ENCODE results near the gene FBXL19. TPM values are rescaled to one million over a fixed set of nuclear protein-coding genes. Genes with fewer than 3 reads are reported as not detected.

The FBXL19 gene
- 66.9 TPM for total RNA-seq

GRCh38 chr16:30923554-30924075 lies at the start of gene FBXL19:
Gene FBXL19 (plus strand): TSS chr16:30923572. CDS start chr16:30925755, 2,183 bp downstream.
- DNase-seq (ENCODE audit: low spot score in 2 of 2), result peak in 1 of 2 donors; percentile 79
- Histone ChIP-seq H3K4me3 (peak within 1 kb of the TSS; percentile 71 to 82), H3K4me1 (peaks cover 3 to 4% of the 10 kb centered on the region in 2 donors), H3K36me3 (peaks cover 0 to 2% of the 10 kb centered on the region in 2 donors), H3K27me3 (no peaks in the 10 kb centered on the region), H3K27ac (peak within 1 kb of the TSS; percentile 95 to 97), H3K9me3 (no peaks in the 10 kb centered on the region)
- intact Hi-C loops (cut with DNase I), result loop anchor here (1.0 to 2.0 kb wide), 4 partner anchors 17 to 273 kb away; partner anchors contain the start of genes ORAI3, PRR14 and SETD1A
- TF ChIP-seq, protein P1, sequence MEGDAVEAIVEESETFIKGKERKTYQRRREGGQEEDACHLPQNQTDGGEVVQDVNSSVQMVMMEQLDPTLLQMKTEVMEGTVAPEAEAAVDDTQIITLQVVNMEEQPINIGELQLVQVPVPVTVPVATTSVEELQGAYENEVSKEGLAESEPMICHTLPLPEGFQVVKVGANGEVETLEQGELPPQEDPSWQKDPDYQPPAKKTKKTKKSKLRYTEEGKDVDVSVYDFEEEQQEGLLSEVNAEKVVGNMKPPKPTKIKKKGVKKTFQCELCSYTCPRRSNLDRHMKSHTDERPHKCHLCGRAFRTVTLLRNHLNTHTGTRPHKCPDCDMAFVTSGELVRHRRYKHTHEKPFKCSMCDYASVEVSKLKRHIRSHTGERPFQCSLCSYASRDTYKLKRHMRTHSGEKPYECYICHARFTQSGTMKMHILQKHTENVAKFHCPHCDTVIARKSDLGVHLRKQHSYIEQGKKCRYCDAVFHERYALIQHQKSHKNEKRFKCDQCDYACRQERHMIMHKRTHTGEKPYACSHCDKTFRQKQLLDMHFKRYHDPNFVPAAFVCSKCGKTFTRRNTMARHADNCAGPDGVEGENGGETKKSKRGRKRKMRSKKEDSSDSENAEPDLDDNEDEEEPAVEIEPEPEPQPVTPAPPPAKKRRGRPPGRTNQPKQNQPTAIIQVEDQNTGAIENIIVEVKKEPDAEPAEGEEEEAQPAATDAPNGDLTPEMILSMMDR (IDR thresholded peaks at IDR 0.05), result no peak

DNA sequence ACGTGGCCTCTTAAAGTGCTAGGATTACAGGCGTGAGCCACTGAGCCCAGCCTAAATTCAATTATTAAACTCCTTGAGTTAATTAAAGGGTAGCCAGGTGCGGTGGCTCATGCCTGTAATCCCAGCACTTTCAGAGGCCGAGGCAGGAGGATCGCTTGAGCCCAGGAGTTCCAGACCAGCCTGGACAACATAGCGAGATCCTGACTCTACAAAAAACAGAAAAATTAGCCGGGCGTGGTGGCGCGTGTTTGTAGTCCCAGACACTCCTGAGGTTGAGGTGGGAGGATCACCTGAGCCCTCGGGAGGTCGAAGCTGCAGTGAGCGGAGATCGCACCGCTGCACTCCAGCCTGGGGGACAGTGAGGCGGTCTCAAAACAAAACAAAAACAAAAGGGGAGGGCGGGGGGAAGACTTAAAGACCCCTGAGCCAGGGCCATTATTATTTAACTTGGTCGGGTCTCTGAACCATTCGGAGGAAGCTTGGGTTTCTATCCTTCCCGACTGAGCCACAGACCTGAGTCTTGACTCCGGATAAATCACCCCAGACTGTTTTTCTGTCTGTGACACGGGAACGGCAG lies 49.0 kb upstream of the FBXL19 start:
- peaks cover 0 to 11% of the 10 kb centered on the region in 2 donors for H3K36me3 ChIP-seq
- DNase-seq (ENCODE audit: low spot score in 2 of 2), result no peak
- TF ChIP-seq, protein P1 (IDR thresholded peaks at IDR 0.05), result no peak
- H3K27me3 ChIP-seq, result no peaks in the 10 kb centered on the region
- H3K4me1 ChIP-seq, result peaks cover 3 to 17% of the 10 kb centered on the region in 2 donors
- H3K4me3 ChIP-seq, result peak overlapping the region; percentile 69 to 84
- intact Hi-C loops (cut with DNase I), result loop anchor here (2.0 kb wide), 1 partner anchor 68 kb away; no protein-coding TSS in a partner anchor
- H3K9me3 ChIP-seq, result no peaks in the 10 kb centered on the region
- peak overlapping the region; percentile 76 to 79 for H3K27ac ChIP-seq

DNA sequence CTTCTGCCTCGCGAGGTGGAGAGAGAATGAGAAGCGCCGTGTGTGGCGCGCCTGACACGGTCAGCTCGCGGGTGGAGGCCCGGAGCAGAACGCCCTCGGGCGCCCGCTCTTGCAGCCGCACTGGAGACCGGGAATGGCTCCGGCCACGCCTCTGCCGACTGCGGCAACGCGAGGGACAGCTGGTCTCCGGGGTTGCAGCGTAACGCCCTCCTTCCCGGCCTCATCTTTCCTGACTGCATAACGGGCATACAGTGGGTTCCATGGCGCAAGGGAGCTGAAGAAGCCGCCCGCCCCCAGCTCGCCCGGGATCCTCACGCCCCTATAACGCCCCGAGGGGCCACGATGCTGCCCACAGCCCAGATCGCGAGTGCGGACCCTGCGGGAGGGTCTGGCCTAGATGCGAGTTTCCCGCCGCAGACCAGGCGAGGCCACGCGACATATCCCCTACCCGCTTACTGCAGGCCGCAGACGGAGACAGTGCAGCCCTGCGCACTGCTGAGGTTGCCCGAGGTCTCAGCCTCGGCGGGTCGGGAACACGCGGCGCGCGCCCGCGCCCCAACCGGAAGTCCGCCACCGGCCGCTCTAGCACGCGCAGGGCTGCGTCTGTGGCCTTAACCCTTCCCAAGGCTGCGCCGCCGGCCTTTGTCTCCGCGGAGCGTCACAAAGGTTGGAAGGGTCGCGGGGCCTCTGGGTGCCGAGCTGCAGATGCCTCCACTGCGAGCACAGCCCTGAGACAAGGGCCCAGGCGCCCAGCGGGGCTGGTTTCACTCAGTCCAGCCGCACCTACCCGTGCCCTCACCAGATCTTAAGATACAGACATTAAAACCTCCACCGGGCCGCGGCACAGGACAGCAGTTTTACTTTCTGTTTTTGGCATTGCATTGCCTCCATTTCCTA lies 48.3 kb upstream of the FBXL19 start:
- no peaks in the 10 kb centered on the region for H3K9me3 ChIP-seq
- peak overlapping the region; percentile 76 to 79 for H3K27ac ChIP-seq
- DNase-seq (ENCODE audit: low spot score in 2 of 2), result peak; percentile 39 to 94
- H3K36me3 ChIP-seq, result peaks cover 4 to 14% of the 10 kb centered on the region in 2 donors
- intact Hi-C loops (cut with DNase I), result loop anchor here (1.0 to 2.0 kb wide), 6 partner anchors 19 to 89 kb away; partner anchors contain the start of gene BCL7C
- no peaks in the 10 kb centered on the region for H3K27me3 ChIP-seq
- peak overlapping the region; percentile 69 to 84 for H3K4me3 ChIP-seq
- TF ChIP-seq, protein P1 (IDR thresholded peaks at IDR 0.05), result no peak
- H3K4me1 ChIP-seq, result peaks cover 3 to 17% of the 10 kb centered on the region in 2 donors

DNA sequence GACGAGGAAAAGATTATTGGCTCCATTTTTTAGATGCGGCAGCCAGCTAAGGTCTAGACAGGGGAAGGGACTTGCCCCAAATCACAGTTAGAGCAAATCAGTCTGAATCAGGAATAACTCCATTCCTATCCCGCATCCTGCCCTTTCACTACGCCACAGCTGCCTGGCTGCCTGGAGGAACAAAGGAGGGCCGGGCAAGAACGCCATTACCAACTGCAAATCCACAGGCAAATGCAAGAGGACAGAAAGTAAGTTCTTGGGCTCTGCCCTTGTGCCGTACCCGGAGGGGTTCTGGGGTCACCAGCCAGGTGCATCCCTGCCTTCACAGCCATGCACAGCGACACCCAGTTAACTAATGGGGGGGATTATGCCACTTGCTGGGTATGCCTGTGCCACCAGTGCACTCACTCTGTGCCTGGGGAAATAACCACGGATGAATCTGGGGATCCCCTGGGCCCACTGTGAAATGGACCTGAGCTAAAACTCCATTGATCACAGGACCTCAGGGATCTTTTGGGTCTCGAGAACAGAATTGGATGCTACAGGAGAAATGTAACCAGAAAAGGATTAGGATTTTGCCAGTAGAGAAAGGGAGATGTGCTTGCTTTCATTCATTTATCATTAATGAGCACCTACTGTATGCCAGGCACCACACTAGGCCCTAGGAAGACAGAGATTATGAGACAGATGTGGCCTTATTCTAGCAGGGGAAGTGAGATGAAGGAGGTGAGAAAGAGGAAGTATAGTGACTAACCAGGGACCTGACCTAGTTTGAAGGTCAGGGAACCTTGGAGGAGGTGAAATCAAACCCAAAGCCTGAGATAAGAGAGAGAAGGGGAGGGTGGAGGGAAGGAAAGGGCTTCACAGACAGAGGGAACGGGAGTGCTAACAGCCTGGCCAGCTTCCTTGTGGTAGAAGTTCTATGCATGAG lies 47.2 kb upstream of the FBXL19 start:
- H3K27ac ChIP-seq, result peak overlapping the region; percentile 76 to 79

More for the DNA sequence above, 47.2 kb upstream of the FBXL19 start:
- intact Hi-C loops (cut with DNase I), result loop anchor here (1.0 to 2.0 kb wide), 6 partner anchors 18 to 90 kb away; partner anchors contain the start of gene BCL7C
- TF ChIP-seq, protein P1 (IDR thresholded peaks at IDR 0.05), result no peak
- no peaks in the 10 kb centered on the region for H3K27me3 ChIP-seq
- peaks cover 6 to 18% of the 10 kb centered on the region in 2 donors for H3K36me3 ChIP-seq
- H3K9me3 ChIP-seq, result no peaks in the 10 kb centered on the region
- H3K4me1 ChIP-seq, result peaks cover 3 to 17% of the 10 kb centered on the region in 2 donors
- peak overlapping the region; percentile 69 to 84 for H3K4me3 ChIP-seq
- no peak for DNase-seq (ENCODE audit: low spot score in 2 of 2)
